ENCODE measurements around the gene SCUBE3. TPM values are rescaled to one million over a fixed set of nuclear protein-coding genes. Genes with fewer than 3 reads are reported as not detected.

The SCUBE3 gene
- total and polyA plus RNA-seq, 9 of the 15 experiments (the other 6 are each of a cell fraction or from before 2014, with no cell fraction given): 0.01 to 0.11 TPM; not detected in 7

GRCh38 chr6:35240838-35241801, 27.4 kb downstream of the SCUBE3 start (continued):
- TF ChIP-seq MNT (conservative IDR thresholded peaks at IDR 0.05) (no peak), CREM (IDR thresholded peaks at IDR 0.05; ENCODE audit: low read depth) (0 out of 2 replicates have a peak, but pooled peaks have one; percentile 30), TSC22D4 (tag; IDR thresholded peaks at IDR 0.05) (no peak), HCFC1 (IDR thresholded peaks at IDR 0.05; ENCODE audit: low read depth, low read length) (no peak), NUFIP1 (IDR thresholded peaks at IDR 0.05; ENCODE audit: partially characterized antibody) (no peak), ILF3 (IDR thresholded peaks at IDR 0.05; ENCODE audit: borderline replicate concordance) (no peak), ZNF407 (IDR thresholded peaks at IDR 0.05; ENCODE audit: low read depth) (no peak), ZBTB9 (CRISPR knock-in tag; IDR thresholded peaks at IDR 0.05) (0 out of 2 replicates have a peak, but pooled peaks have one; percentile 38), LEF1 (IDR thresholded peaks at IDR 0.05) (no peak), TFAM (CRISPR knock-in tag; conservative IDR thresholded peaks at IDR 0.05) (no peak), TSHZ1 (CRISPR knock-in tag; IDR thresholded peaks at IDR 0.05) (no peak)
